Measurements from ENCODE around the gene MAGI1.

DNA sequence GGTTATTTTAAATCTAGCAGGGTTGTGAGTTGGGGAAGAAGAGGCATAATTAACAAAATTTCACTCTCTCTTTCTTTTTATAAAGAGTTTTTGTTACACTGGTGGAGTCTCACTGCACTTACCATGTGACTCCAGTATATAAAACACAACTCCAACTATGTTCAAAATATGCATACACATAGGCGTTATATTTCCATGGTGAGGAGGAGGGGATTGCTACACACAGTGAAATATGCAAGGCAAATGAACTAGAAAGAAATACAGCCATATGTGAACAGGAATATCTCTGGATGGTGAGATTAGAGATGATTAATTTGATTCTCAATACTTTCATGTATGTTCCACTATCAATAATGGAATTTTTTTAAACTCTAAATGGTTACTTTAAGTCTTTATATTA lies 385.0 kb downstream of the MAGI1 start:
- TF ChIP-seq POLR2AphosphoS5 (IDR thresholded peaks at IDR 0.05), result no peak
- TF ChIP-seq, protein P1, sequence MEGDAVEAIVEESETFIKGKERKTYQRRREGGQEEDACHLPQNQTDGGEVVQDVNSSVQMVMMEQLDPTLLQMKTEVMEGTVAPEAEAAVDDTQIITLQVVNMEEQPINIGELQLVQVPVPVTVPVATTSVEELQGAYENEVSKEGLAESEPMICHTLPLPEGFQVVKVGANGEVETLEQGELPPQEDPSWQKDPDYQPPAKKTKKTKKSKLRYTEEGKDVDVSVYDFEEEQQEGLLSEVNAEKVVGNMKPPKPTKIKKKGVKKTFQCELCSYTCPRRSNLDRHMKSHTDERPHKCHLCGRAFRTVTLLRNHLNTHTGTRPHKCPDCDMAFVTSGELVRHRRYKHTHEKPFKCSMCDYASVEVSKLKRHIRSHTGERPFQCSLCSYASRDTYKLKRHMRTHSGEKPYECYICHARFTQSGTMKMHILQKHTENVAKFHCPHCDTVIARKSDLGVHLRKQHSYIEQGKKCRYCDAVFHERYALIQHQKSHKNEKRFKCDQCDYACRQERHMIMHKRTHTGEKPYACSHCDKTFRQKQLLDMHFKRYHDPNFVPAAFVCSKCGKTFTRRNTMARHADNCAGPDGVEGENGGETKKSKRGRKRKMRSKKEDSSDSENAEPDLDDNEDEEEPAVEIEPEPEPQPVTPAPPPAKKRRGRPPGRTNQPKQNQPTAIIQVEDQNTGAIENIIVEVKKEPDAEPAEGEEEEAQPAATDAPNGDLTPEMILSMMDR (IDR thresholded peaks at IDR 0.05), result no peak

Data from breast epithelium (tissue), 3 donors.